Right hindlimb (tissue), 1 donor: ENCODE measurements around the gene SLC9B1.

ENCODE experiments used
- DNase-seq: peaks from one replicate; pipeline ENCODE4 v3.0.0-alpha.2; 2018

Gene SLC9B1, protein sequence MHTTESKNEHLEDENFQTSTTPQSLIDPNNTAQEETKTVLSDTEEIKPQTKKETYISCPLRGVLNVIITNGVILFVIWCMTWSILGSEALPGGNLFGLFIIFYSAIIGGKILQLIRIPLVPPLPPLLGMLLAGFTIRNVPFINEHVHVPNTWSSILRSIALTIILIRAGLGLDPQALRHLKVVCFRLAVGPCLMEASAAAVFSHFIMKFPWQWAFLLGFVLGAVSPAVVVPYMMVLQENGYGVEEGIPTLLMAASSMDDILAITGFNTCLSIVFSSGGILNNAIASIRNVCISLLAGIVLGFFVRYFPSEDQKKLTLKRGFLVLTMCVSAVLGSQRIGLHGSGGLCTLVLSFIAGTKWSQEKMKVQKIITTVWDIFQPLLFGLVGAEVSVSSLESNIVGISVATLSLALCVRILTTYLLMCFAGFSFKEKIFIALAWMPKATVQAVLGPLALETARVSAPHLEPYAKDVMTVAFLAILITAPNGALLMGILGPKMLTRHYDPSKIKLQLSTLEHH

DNA sequence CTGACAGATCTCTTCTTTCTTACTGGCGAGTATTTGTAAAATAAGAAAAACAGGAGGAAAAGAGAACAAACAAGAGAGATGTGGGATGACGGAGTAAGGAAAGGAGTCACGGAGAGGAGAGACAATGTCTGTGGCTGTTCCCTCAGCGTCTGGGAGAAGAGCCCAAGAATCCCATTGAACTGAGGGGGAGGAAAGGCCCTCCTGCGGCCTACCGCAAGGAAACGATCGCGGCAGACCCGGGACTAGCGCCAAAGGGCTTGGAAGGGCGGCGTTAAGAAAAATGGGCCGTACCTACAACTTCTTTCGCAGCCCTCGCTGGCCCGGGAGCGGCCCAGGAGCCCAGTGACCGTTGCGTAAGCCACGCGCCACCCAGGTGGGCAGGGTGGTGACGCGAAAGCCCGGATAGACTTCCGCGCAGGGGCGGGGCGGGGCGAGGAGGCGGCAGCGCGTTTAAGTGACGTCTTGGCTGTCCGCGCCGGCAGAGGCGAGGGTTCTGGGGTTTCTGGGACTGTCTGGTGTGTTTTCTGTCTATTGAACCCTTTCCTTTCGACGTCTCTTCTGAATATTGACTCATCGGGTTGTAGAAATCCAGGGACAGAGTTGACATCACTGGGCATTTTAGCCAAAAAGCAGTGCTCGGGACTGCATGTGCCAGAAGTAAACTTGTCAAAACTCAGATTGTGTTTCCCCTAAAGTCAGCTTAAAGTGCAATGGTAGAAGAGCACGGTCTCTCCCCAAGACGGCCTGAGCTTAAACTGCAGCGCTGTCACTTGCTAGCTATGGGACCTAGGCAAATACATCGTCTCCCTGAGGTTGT is at the start of gene SLC9B1:
TSS of gene SLC9B1 (minus strand) at position 398 of the 817 bp plus-strand sequence. CDS start 27,994 bp downstream, outside the sequence.
- DNase-seq, result peak; percentile 97

DNA sequence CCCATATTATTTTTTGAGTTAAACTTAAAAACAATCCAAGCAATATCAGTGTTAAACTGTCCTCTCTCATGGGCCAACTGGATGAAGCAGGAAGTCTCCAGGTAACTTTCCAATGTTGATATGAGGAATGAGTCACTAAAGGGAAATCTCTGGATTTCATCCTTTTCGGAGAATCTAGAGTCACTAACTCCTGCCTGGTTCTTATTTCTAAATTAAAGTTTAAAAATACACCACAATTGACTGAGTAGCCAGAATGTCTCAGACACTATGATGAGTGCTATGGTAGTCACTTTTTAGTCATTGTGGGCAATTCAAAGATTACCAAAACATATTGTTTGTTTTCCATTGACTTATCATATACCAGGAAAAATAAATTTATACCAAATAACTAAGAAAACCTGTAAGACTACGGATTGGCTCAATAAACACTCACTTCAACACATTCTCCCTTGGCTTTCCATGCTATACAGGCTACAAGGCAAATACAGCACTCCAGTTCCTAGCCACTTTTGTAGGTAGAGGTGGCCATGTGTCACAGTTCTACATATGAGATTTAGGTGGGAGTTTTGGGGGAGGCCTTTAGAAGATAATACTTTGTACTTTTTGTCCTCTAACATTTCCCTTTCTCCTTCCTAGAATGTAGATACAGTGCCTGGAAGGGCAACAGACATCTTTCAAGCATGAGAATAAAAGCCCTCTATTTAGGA is 48.5 kb upstream of the SLC9B1 start:
- no peak for DNase-seq

DNA sequence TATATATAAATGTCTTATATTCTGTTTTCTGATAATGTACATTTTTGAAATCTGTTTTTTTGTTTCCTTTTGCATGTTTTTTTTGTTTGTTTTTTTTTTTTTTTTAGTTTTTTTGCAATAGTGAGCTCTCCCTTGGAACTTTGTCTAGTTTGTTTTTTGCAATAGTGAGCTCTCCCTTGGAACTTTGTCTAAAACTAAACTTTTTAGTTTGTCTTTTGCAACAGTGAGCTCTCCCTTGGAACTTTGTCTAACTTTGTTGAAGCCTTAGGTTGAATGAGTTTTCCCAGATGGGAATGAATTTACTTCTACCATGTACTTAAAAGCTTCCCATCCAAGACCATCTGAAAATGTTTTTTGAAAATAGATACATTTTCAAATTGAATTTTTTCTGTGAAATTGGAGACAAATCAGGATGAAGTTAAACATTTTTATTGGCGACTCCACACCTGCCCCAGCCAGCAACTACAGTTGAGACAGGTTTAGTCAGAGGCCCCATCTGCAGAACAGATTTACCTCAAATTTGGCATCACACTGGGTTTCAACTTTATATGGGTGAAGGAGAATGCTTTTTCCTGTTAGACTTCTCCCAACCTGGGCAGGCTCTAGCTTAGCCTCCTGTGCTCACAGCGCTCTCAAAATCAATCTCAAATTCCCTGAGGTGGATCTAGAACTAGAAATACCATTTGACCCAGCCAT is 41.1 kb upstream of the SLC9B1 start:
- no peak for DNase-seq

DNA sequence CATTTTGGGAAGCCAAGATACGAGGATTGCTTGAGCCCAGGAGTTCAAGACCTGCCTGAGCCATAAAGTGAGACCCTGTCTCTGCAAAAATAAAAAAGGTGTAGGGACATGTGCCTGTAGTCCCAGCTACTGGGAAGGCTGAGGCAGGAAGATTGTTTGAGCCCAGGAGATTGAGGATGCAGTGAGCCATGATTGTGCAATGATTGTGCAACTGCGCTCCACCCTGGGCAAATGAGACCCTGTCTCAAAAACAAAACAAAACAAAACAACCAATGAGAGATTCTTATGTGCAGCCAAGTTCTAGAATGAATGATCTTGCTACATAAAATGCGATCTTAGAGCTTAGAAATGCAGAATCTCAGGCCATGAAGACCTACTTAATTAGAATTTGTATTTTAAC is 34.5 kb upstream of the SLC9B1 start:
- no peak for DNase-seq

DNA sequence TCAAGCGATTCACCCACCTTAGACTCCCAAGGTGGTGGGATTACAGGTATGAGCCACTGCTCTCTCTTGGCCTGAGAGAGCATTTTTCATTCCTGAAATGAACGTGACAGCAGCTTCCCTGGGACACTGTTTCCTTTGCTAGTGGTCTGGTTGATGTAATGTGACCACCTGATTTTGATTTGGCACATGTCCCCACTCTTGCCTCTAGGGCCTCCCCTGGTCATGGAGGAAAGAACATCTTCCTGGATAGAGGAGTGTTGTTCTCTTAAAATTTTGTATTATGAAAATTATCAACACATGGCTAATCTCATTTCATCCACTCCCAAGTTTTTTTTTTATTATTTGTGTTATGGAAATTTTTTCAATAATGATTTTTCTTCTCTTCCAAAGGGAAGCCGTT is 33.3 kb upstream of the SLC9B1 start:
- no peak for DNase-seq

DNA sequence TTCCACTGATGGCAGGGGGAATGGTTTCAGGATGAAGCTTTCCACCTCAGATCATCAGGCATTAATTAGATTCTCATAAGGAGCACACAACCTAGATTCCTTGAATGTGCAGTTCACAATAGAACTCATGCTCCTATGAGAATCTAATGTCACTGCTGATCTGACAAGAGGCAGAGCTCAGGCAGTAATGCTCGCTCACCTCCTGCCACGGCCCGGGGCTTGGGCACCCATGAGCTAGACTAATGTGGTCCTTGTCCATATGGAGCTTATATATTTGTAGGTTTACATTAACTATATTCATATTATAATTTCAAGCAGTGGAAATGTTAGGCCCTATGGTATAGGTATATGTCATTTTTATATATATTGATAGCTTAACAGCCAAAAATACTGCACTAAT is 32.6 kb upstream of the SLC9B1 start:
- no peak for DNase-seq

DNA sequence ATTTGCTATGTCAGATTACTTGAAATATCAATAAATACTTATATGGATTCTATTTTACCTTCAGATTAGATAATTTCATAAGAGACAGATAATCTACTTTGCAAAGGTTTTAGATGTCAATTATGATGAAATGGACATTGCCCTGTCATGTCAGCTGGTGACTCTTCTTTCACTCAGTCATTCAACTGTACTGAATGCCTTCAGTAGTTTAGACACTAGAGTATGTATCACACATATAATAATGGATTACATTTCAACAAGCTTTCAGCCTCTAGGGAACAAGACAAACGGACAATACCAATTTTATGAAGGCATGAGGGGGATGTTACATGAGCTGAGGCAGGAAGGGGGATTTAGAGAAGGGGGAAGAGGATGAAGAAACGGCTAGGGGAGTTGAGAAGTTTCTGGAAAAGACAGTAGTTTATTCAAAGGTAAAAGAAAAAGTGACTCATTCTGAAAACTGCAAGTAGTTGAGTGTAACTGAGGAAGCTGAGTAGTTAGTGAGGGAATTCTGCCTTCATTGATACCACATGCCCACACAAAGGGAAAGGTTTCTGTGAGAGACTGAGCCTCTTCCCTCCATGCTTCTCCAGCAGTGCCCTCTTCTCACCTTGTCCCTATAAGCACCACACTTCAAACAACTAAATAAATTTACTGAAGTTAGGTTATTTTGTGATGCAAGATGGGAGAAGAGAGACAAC is 31.4 kb upstream of the SLC9B1 start:
- no peak for DNase-seq

DNA sequence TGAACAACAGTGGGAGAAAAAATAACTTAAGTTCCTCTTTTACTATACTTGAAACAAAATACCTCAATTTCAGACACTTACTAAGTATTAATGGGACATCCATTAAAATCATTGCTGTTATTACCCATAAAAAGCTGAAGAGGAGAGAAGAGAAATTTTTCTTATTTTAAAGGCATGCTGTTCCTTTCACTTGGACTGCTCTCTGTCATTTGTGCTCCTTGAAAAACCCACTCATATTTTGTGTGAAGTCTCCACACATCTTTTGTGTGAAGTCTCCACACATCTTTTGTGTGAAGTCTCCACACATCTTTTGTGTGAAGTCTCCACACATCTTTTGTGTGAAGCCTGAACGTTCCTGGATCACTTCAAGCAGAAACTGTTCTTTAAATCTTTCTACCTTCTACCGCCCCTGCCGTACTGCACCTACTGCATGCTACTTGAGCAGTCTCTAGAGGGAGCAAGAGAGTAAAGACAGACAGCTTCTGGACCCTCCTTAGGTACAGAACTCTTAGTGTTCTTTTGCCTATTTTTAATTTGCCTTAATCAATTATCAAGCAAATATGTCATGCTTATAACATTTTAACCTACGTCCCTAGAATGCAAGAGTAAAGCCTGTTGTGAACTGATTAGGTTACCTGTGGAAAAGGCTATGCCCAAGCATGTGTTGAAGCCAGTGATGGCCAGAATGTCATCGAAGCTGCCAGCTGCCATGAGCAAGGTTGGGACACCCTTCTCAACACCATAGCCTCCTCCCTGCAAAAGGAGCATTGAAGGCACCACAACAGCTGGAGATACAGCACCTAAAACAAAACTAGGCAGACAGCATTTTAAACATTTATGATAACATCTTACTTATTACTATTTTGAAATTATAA is 27.1 kb upstream of the SLC9B1 start:
- DNase-seq, result no peak

DNA sequence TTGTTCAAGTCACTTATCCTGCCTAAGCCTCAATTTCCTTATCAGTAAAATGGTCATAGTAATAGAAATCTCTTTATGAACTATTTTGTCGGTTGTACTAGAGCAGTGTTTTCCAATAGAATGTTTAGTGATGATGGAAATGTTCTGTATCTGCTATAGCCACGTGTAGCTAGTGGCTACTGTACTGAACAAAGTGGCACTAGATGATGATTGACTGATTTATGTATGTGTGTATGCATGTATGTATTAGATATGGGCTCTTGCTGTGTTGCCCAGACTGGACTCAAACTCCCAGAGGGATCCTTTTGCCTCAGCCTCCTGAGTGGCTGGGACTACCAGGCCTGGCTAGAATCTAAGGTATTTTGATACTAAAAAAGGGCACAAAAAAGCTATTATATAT is 24.7 kb upstream of the SLC9B1 start:
- DNase-seq, result no peak

DNA sequence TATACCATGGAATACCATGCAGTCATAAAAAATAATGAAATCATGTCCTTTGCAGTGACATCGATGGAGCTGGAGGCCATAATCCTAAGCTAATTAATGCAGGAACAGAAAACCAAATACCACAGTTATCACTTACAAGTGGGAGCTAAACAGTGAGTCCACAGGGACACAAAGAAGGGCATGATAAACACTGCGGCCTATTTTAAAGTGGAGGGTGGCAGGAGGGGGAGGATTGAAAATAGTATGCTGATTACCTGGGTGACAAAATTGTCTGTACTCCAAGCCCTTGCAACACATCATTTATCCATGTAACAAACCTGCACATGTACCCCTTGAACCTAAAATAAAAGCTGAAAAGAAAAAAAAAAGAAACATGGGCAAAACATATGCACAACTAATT is 16.7 kb upstream of the SLC9B1 start:
- no peak for DNase-seq

DNA sequence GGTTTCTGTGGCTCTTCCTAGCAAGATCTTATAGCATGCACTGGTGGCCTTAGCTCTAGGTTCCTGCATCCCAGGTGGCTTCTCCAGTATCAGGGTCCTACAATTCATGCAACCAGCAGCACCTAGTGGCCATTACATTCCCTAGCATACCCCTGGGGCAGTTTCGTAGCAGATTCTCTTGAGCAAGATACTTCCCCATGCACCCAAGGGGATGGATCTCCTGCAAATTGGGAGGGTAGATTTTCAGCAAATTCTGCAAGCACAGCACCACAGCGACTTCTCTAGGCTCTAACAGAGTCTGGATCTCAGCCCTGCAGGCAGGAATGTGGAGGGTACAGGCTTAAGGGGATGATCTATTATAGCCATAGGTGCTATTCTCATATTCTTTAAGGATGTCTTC is 13.1 kb upstream of the SLC9B1 start:
- no peak for DNase-seq

DNA sequence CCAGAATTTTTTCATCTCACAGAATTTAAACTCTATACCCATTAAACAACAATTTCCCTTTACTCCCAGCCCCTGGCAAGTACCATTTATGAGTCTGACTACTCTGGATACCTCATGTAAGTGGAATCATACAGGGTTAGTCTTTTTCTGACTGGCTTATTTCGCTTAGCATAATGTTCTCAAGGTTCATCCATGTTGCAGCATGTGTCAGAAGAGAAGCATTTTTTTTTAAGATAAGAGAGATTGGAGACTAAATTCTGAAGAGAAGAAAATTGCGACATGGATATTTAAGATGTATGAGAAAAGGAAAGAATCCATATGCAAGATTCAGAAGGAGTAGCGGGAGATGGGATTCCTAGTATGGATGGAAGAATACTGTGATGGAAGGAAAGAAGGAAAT is 11.3 kb upstream of the SLC9B1 start:
- no peak for DNase-seq

DNA sequence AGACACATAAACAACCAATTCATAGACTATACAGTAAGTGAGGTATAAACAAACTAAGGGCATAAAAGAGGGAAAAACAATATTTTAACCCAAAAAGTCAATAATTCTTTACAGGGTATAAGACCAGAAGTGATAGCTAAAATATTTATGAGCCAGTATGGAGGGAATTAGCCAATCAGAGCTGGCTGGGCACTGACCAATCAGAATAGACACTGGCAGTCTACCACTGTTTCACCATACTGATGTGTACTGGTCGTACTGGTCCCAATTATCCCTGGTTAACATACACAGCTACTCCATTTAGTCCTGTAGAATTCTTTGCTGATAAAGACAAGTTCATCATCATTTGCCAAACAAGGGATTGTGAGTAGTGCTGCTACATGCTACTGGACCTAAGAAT is 9.8 kb upstream of the SLC9B1 start:
- no peak for DNase-seq

DNA sequence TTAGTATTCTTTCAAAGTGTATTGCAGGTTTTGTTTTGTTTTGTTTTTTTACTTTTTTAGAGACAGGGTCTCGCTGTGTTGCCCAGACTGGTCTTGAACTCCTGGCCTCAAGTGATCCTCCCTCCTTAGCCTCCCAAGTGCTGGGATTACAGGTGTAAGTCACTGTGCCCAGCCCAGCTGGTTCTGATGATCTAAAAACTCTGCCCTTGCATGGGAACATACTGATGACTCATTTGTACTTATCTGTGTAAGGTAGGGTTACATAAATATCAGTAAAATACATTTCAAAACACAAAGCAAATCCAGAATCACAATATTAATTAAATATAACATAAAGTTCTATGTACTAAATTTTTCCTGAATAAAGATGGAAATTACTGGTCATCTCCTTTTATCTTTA is 7.4 kb upstream of the SLC9B1 start:
- DNase-seq, result no peak

DNA sequence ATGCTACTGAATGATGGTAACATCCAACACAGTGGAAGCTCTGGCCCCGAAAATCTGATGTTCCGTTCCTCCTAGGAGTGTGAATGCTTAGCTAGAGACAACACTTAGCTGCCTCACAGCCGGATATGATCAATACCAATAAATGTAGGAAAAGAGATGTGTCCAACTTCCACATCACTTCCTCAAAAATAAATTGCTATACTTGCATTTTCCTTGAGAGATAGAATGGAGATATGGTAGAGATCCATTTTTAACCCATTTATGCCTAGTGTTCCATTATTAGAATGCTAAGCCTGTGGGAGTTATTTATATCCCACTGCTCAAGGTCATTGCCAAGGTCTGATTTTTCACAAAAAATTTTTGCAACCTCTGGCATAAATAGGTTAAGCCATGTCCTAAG is 5.5 kb upstream of the SLC9B1 start:
- no peak for DNase-seq

DNA sequence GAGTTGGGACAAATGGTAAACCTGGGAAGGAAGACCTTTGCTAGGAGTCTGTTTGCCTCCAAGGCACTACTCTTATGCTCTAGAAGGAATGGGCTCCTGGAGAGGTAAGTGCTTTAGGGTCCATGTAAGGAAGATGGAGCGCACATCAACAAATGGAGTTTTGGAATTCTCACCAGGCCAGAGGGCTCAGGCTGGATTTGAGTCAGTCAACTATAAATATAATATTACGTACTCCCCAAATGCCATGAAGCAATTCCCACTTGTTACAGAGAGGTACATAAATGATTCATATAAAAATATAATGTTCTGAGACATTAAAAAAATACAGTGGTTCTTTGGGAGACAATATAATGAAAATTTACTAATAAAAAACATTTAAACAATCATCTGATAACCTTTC is 1.6 kb upstream of the SLC9B1 start:
- DNase-seq, result no peak

DNA sequence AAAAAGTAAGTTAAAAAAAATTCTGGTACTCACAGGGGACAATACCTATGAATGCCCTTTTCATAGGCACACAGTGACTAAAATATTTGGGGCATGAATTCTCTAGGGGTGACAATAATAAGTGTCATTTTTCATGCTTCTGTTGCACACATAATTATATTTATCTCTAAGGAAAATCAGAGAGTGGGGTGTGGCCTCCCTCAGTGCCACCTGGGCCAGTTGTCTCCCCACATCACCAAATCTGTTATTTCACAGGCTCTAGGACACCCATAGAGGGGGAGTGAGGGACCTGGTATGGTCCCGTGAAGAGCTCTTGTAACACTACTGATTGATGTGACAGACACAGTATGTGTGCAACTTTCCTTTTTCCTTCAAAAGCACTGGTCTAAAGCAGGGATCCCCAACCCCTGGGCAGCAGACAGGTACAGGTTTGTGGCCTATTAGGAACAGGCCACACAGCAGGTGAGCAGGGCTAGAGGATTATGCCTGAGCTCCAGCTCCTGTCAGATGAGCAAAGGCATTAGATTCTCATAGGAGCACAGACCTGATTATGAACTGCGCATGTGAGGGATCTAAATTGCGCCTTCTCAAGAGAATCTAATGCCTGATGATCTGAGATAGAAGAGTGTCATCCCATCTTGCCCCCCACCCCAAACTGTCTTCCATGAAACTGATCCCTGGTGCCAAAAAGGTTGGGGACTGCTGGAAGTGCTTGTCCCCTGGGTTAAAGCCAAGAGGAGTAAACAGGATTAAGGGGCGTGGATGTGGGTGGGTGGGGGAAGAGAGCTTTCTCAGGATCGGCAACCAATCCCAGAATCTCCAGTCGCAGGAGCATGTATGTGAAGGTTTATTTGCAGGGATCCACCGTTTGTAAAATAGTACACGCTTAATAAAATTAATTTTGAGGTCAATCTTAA is 856 bp downstream of the SLC9B1 start:
- DNase-seq, result peak; percentile 45

DNA sequence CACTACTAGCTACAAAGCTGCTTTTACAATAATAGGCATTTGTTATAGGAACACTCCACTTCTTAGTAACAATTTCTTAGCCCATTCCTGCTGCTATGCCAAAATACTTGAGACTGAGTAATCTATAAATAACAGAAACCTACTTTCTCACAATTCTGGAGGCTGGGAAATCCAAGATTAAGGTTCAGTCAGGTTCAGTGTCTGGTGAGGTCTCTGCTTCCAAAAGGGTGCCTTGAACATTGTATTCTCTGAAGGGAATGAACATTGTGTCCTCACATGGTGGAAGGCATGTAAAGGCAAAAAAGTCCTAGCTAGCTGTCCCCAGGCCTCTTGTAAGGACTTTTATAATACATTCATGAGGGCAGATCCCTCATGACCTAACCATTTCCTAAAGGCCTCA is 7.0 kb downstream of the SLC9B1 start:
- DNase-seq, result no peak

DNA sequence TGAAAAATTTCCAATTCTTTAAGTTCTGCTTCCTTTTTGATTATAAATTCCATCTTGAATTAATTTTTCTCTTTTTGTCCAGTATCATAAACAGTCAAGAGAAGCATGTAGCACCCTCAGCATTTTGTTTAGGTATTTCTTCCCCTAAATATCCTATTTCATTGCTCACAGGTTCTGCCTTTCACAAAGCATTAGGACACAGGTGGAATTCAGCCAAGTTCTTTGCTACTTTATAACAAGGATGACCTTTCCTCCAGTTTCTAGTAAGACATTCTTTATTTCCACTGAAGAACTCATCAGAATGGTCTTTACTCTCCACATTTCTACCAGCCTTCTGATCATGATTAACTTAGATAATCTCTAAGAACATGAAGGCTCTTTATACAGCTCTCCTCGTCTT is 7.4 kb downstream of the SLC9B1 start:
- DNase-seq, result no peak
